Activated CD8-positive, alpha-beta memory T cell treated with anti-CD3 and anti-CD28 coated beads, Interleukin-2, amount 50 U/mL, for 4 hours (primary cell): ENCODE results near the gene NBPF6.
"Not testable (repeated sequence)": the region's sequence is repeated elsewhere in the genome, so short reads cannot be mapped to it uniquely, and the experiment has no call there.

Source experiments
- DNase-seq: peaks from one replicate; pipeline ENCODE4 v3.0.0-alpha.2; 2020

The NBPF6 gene

GRCh38 chr1:108502138-108502537, 52.0 kb downstream of the NBPF6 start:
- no peak for DNase-seq

DNA sequence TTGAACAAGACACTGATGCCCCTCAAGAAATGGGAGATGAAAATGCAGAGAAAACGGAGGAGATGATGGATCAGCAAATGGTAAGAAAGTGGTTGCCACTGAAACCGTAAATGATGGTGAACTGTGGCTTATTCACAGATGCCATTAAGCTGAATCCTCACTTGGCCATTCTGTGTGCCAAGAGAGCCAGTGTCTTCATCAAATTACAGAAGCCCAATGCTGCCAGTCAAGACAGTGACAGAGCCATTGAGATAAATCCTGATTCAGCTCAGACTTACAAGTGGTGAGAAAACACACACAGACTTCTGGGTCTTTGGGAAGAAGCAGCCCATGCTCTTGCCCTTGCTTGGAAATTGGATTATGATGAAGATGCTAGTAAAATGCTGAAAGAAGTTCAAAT, 52.5 kb downstream of the NBPF6 start:
- DNase-seq, result no peak

- DNase-seq, result no peak
Measured at GRCh38 chr1:108503062-108503733, 53.1 kb downstream of the NBPF6 start.

DNA sequence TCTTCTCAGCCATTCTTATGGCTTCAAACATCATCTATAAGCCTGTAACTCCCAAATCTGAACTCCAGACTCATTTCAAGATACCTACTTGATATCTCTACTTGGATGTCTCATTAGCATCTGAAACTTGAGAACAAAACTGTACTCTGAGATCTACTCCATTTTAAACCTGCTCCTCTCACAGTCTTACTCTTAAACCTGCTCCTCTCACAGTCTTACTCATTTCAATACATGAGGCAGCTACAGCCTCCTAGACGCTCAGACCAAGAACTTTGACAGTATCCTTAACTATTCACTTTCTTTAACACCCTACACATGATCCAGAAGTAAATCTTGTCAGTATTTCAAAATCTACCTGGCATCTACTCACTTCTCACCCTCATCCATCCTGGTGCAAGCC, 54.3 kb downstream of the NBPF6 start:
- DNase-seq, result no peak

- no peak for DNase-seq
Measured at GRCh38 chr1:108505763-108506070, 55.6 kb downstream of the NBPF6 start.

DNA sequence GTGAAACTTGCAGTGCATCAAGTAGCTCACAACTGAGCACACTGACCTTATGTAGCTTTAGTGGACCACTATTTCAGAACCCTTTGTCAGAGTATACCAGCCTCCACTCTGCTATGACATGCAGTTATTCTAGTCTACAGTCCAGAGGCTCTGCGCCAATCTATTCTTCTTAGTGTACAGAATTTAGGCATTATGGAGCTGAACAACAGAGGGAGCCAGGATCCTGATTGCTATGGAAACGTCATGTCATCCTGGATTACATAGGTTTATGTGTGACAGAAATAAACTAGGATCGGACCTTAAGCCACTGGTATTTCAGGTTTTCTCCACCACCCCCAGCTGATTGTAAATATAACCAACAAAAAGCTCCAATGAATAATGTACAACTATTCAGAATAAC, 61.6 kb downstream of the NBPF6 start:
- no peak for DNase-seq

DNA sequence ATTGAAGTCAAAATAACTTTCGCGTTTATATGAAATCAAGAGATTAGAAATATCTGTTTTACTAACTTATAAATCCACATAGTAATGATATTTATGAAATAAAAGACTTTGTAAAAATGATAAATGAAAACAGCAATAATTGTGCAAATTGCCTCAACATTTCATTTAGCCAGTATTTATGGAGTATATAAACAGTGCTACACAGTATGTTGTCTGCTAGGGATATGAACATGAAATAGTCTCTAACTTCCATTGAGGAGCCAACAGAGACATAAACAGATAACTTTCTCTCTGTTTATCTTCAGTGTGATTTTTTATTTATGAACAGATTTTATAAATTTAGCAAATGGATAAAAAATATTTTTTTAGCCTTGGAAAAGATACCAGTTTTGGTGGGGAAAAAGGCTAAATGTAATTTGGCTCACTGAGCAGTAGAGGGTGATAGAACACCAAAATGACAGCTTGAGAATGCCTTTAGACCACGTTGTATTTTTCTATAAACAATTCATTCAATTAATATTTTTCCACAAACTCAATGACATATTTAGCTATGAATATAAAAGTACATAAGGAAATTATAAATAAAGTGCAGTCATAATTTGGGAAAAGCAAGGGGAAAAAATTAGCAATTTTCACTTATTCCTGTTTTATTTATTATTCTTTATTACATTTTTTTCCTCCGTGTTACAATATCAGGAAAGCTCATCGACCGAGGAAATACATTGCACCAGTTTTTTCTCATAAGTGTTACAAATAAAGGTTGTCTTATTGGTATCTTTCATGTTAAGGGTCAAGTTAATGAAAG, 62.3 kb downstream of the NBPF6 start:
- no peak for DNase-seq

- DNase-seq, result no peak
Measured at GRCh38 chr1:108513044-108513415, 62.9 kb downstream of the NBPF6 start.

- DNase-seq, result not testable (repeated sequence)
Measured at GRCh38 chr1:108513914-108514313, 63.8 kb downstream of the NBPF6 start.

GRCh38 chr1:108517301-108517897, 67.3 kb downstream of the NBPF6 start:
- not testable (repeated sequence) for DNase-seq
